Hematopoietic multipotent progenitor cell treated with erythropoietin and hydrocortisone succinate and interleukin-3 and kit ligand, for 17 days (in vitro differentiated cells): ENCODE results near the gene RAC3.

Experiments used
- DNase-seq: peaks from one replicate; pipeline ENCODE4 v3.0.0-alpha.2; 2015; ENCODE audit warnings: low spot score

RAC3 gene

GRCh38 chr17:82076785-82077591 lies 45.5 kb downstream of the RAC3 start:
- no peak for DNase-seq

DNA sequence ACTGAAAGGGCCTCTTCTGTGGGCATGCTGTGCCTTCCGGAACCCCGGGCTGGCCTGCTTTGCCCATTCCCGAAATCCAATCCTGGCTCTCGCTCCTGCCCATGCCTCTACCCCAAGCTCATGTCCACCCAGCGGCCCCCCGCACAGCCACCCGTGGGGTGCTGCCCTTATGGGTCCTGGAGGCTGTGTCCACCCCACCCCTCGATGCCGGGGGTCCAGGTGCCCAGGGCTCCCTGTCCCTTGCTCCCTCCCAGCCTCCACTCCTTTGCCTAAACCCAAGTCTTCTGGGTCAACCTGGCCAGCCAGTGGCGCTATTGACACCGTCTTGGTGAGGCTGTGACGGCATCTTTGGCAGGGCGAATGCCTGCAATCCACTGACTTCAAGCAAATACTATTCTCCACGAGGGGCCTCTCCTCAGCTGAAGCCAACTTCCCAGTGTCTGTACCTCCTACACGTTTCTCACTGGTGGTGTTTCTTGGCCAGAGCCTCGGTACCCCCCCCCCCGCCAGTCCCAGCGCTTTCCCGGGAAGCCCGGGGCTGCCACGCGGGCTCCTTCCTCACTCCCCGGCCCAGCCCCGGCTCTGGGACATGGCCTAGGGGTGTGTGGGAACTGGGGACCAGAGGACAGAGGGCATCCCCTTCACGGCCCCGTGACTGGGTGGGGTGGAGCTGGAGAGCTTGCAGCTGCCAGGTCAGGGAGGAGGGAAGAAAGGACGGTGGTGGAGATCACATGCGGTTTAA lies 46.3 kb downstream of the RAC3 start:
- DNase-seq, result no peak

DNA sequence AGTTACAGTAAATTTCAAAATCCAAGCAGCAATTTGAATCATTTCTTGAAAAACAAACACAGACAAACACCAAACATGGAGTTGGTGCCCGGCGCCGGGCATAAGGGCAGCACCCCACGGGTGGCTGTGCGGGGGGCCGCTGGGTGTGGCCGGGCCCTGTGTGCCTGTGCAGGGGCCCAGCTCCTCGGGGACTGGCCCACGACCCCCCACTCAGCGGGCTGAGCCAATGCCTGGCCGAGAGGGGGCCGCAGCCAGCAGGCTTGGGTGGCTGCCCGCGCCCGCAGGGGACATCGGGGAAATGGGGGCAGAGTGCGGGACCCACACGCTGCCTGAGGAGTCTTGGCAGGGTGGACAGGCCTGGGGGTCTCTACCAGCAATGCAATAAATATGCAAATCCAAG lies 47.0 kb downstream of the RAC3 start:
- no peak for DNase-seq

DNA sequence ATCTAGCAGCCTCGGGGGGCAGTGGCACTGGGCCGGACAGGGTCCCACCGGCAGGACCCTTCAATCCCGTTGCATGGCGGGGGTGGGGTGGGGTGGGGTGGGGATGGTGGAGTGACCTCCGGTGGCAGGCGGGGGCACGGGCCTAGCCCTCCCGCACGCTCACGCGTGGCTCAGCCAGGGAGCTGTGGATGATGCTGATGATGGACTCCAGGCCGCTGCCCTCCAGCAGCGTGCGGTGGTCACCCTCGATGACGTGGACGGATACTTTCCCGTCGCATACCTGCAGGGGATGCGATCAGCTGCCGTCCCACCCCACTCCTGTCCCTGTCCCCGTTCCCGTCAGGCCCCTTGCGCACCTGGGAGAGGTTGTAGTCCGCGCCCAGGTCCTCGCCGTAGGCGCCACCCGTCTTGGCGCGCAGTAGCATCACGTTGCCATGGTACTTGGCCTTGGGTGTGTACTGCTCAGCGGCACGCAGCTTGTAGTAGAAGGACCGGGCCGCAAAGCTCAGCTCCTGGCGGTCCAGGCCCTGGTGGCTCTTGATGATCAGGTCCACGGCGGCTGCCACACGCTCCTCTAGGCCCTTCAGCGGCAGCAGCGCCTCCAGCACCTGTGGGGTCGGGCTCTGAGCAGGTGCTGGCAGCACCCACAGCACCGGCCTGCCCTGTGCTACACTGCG lies 47.7 kb downstream of the RAC3 start:
- DNase-seq, result no peak

GRCh38 chr17:82080048-82080788 lies 48.7 kb downstream of the RAC3 start:
- no peak for DNase-seq

- DNase-seq, result no peak
Measured at GRCh38 chr17:82080789-82081464, 49.4 kb downstream of the RAC3 start.

DNA sequence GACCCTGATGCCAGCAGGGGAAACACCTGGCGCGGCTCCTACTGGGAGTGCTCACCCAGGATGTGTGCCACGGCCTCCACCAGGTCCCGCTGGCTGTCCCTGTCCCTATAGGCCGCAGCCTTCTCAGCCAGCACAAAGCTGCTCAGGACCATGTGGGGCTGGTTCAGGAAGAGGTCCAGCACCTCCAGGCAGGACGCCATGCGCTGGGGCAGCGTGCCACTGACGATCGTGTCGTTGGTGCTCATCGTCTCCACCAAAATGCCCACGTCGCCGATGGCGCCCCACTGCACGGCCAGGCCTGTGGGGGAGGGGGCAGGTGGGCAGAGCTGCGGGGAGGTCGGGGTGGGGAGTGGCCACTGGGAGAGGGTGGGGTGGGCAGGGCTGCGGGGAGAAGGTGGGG lies 50.1 kb downstream of the RAC3 start:
- DNase-seq, result no peak

DNA sequence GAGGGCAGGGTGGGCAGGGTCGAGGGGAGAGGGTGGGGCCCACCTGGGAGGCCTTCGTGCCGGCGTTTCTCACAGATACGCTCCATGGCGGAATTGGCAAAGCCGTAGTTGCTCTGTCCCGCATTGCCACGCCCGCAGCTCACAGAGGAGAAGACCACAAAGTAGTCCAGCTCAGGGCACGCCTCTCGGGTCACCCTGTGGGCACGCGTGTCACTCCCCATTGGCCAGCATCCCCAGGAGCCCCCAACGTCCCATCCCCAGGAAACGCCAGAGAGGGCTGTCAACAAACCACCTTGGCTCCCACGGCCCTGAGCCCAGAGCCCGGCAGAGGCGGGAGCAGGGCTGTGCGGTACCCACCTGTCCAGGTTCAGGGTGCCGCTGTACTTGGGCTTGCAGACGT lies 50.5 kb downstream of the RAC3 start:
- no peak for DNase-seq

- DNase-seq, result no peak
Measured at GRCh38 chr17:82082456-82082855, 51.0 kb downstream of the RAC3 start.

GRCh38 chr17:82083009-82083408 lies 51.5 kb downstream of the RAC3 start:
- no peak for DNase-seq
